Measurements from ENCODE around the gene NUDCD2.

GRCh38 chr5:163402007-163402406 is 57.9 kb downstream of the NUDCD2 start:
- TF ChIP-seq, protein P1, sequence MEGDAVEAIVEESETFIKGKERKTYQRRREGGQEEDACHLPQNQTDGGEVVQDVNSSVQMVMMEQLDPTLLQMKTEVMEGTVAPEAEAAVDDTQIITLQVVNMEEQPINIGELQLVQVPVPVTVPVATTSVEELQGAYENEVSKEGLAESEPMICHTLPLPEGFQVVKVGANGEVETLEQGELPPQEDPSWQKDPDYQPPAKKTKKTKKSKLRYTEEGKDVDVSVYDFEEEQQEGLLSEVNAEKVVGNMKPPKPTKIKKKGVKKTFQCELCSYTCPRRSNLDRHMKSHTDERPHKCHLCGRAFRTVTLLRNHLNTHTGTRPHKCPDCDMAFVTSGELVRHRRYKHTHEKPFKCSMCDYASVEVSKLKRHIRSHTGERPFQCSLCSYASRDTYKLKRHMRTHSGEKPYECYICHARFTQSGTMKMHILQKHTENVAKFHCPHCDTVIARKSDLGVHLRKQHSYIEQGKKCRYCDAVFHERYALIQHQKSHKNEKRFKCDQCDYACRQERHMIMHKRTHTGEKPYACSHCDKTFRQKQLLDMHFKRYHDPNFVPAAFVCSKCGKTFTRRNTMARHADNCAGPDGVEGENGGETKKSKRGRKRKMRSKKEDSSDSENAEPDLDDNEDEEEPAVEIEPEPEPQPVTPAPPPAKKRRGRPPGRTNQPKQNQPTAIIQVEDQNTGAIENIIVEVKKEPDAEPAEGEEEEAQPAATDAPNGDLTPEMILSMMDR (IDR thresholded peaks at IDR 0.05) = no peak
- no peak for TF ChIP-seq EZH2 (IDR thresholded peaks at IDR 0.05)
